Activated CD8-positive, alpha-beta memory T cell treated with anti-CD3 and anti-CD28 coated beads, Interleukin-2, amount 10 ng/mL, durations not matched to agents 7 days and 5 days (primary cell): ENCODE results near the gene PRRC2C. TPM values are rescaled to one million over a fixed set of nuclear protein-coding genes. Genes with fewer than 3 reads are reported as not detected.
A peak's percentile ranks its signal among the peaks of the same experiment; 100 is the strongest.

Experiments
- ATAC-seq: fragments of 150-1000 bp; cut with Tn5 transposase; one replicate; pipeline ENCODE4 v1.10.0; 2021; ENCODE audit warnings: moderate library complexity
- CTCF ChIA-PET: fragments of 350-600 bp; sonication (Branson Sonifier 250); formaldehyde crosslinking; loops from one replicate; lab custom pipeline; 2021; ENCODE audit warnings: antibody characterized with exemption; lab: Charles Lee
- DNase-seq: peaks from one replicate; pipeline ENCODE4 v3.0.0-alpha.2; 2020
- H3K27ac Mint-ChIP-seq: one replicate; pipeline ENCODE4 v1.8.0; 2021; ENCODE audit warnings: mild to moderate bottlenecking, mixed read lengths
- H3K27me3 Mint-ChIP-seq: one replicate; pipeline ENCODE4 v1.8.0; 2021; ENCODE audit warnings: mixed read lengths
- H3K36me3 Mint-ChIP-seq: one replicate; pipeline ENCODE4 v1.8.0; 2021; ENCODE audit warnings: mild to moderate bottlenecking, mixed read lengths
- H3K4me1 Mint-ChIP-seq: one replicate; pipeline ENCODE4 v1.8.0; 2021; ENCODE audit warnings: mixed read lengths
- H3K4me3 Mint-ChIP-seq: one replicate; pipeline ENCODE4 v1.8.0; 2021; ENCODE audit warnings: mild to moderate bottlenecking, moderate library complexity, mixed read lengths
- H3K9me3 Mint-ChIP-seq: one replicate; pipeline ENCODE4 v1.8.0; 2022; ENCODE audit warnings: low read depth, mixed read lengths
- total RNA-seq, 2 experiments: library from RNA; stranded (reverse); gene quantifications; one replicate each; pipeline ENCODE4 v1.2.3, GENCODE V29; 2021

The PRRC2C gene
- total RNA-seq, 2 experiments from 2014 or later, result 225 to 244 TPM

GRCh38 chr1:171477804-171478203 lies 7.5 kb upstream of the PRRC2C start:
- no peaks in the 10 kb centered on the region for H3K9me3 Mint-ChIP-seq
- no peak overlapping the region for H3K4me3 Mint-ChIP-seq
- no peaks in the 10 kb centered on the region for H3K36me3 Mint-ChIP-seq
- DNase-seq (no peak), ATAC-seq (no peak)
- H3K4me1 Mint-ChIP-seq, result no peaks in the 10 kb centered on the region
- H3K27ac Mint-ChIP-seq, result no peak overlapping the region
- peaks cover 8% of the 10 kb centered on the region for H3K27me3 Mint-ChIP-seq
- CTCF ChIA-PET, result no interaction called here

- peaks cover 8% of the 10 kb centered on the region for H3K4me1 Mint-ChIP-seq
- no peak overlapping the region for H3K4me3 Mint-ChIP-seq
- peaks cover 4% of the 10 kb centered on the region for H3K27me3 Mint-ChIP-seq
- CTCF ChIA-PET, result interaction anchor here (1.6 kb wide), 1 partner anchor 166 kb away, joined by 6 read pairs; the partner anchor contains the start of gene FMO4
- H3K27ac Mint-ChIP-seq, result no peak overlapping the region
- DNase-seq (no peak), ATAC-seq (no peak)
- H3K9me3 Mint-ChIP-seq, result no peaks in the 10 kb centered on the region
- H3K36me3 Mint-ChIP-seq, result no peaks in the 10 kb centered on the region
Measured at GRCh38 chr1:171480035-171480434, 5.3 kb upstream of the PRRC2C start.

GRCh38 chr1:171484760-171485374 lies 463 bp upstream of the PRRC2C start:
- H3K9me3 Mint-ChIP-seq, result no peaks in the 10 kb centered on the region
- peak overlapping the region; percentile 91 for H3K27ac Mint-ChIP-seq
- H3K4me3 Mint-ChIP-seq, result peak overlapping the region; percentile 88
- DNase-seq, result no peak
- CTCF ChIA-PET, result interaction anchor here (0.8 to 3.1 kb wide), 29 partner anchors 9 to 1690 kb away, joined by 3 to 16 read pairs (median 4); partner anchors contain the start of genes FMO4, METTL18 and VAMP4
- peak; percentile 59 for ATAC-seq
- H3K4me1 Mint-ChIP-seq, result peaks cover 40% of the 10 kb centered on the region
- no peaks in the 10 kb centered on the region for H3K27me3 Mint-ChIP-seq
- H3K36me3 Mint-ChIP-seq, result peaks cover 23% of the 10 kb centered on the region

GRCh38 chr1:171486048-171486519 lies 754 bp downstream of the PRRC2C start:
- Mint-ChIP-seq H3K27ac (peak overlapping the region; percentile 91), H3K36me3 (peaks cover 31% of the 10 kb centered on the region), H3K27me3 (no peaks in the 10 kb centered on the region), H3K4me3 (peak overlapping the region; percentile 88), H3K9me3 (no peaks in the 10 kb centered on the region), H3K4me1 (peaks cover 47% of the 10 kb centered on the region)
- CTCF ChIA-PET, result interaction anchor here (0.6 to 3.1 kb wide), 21 partner anchors 7 to 1452 kb away, joined by 3 to 14 read pairs (median 6); partner anchors contain the start of genes FMO4 and VAMP4
- peak; percentile 84 for DNase-seq
- ATAC-seq, result peak; percentile 66

- Mint-ChIP-seq H3K27ac (peak overlapping the region; percentile 91), H3K27me3 (no peaks in the 10 kb centered on the region), H3K4me1 (peaks cover 53% of the 10 kb centered on the region), H3K36me3 (peaks cover 37% of the 10 kb centered on the region), H3K9me3 (no peaks in the 10 kb centered on the region), H3K4me3 (peak overlapping the region; percentile 88)
- no peak for DNase-seq
- CTCF ChIA-PET, result interaction anchor here (1.3 to 3.1 kb wide), 3 partner anchors 9 to 255 kb away, joined by 4 to 12 read pairs (median 10); partner anchors contain the start of gene VAMP4
- no peak for ATAC-seq
Measured at GRCh38 chr1:171487038-171487437, 1.7 kb downstream of the PRRC2C start.

- DNase-seq, result no peak
- H3K4me1 Mint-ChIP-seq, result peaks cover 63% of the 10 kb centered on the region
- H3K27ac Mint-ChIP-seq, result peak overlapping the region; percentile 74
- peaks cover 45% of the 10 kb centered on the region for H3K36me3 Mint-ChIP-seq
- peak overlapping the region; percentile 88 for H3K4me3 Mint-ChIP-seq
- no peaks in the 10 kb centered on the region for H3K9me3 Mint-ChIP-seq
- no peaks in the 10 kb centered on the region for H3K27me3 Mint-ChIP-seq
- CTCF ChIA-PET, result interaction anchor here (1.8 kb wide), 1 partner anchor 175 kb away, joined by 4 read pairs; the partner anchor contains the start of gene FMO4
- no peak for ATAC-seq
Measured at GRCh38 chr1:171488190-171488929, 3.0 kb downstream of the PRRC2C start.

- Mint-ChIP-seq H3K27me3 (no peaks in the 10 kb centered on the region), H3K27ac (no peak overlapping the region), H3K4me3 (no peak overlapping the region), H3K4me1 (peaks cover 63% of the 10 kb centered on the region), H3K36me3 (peaks cover 49% of the 10 kb centered on the region), H3K9me3 (no peaks in the 10 kb centered on the region)
- no peak for DNase-seq
- no peak for ATAC-seq
- CTCF ChIA-PET, result interaction anchor here (0.8 to 2.0 kb wide), 3 partner anchors 9 to 151 kb away, joined by 3 to 7 read pairs (median 5); partner anchors contain the start of gene PRRC2C
Measured at GRCh38 chr1:171494076-171494475, 8.7 kb downstream of the PRRC2C start.

- Mint-ChIP-seq H3K4me3 (no peak overlapping the region), H3K36me3 (peaks cover 48% of the 10 kb centered on the region), H3K27ac (no peak overlapping the region), H3K9me3 (no peaks in the 10 kb centered on the region), H3K4me1 (peaks cover 60% of the 10 kb centered on the region), H3K27me3 (no peaks in the 10 kb centered on the region)
- CTCF ChIA-PET, result interaction anchor here (1.9 to 2.0 kb wide), 2 partner anchors 10 to 149 kb away, joined by 4 to 7 read pairs; partner anchors contain the start of gene PRRC2C
- DNase-seq (no peak), ATAC-seq (no peak)
Measured at GRCh38 chr1:171495444-171495843, 10.1 kb downstream of the PRRC2C start.

- Mint-ChIP-seq H3K27ac (no peak overlapping the region), H3K27me3 (no peaks in the 10 kb centered on the region), H3K36me3 (peaks cover 61% of the 10 kb centered on the region), H3K4me3 (no peak overlapping the region), H3K4me1 (peaks cover 63% of the 10 kb centered on the region), H3K9me3 (no peaks in the 10 kb centered on the region)
- ATAC-seq (no peak), DNase-seq (no peak)
- CTCF ChIA-PET, result interaction anchor here (0.8 to 1.6 kb wide), 3 partner anchors 15 to 17 kb away, joined by 3 read pairs; no protein-coding TSS in a partner anchor
Measured at GRCh38 chr1:171500304-171500703, 15.0 kb downstream of the PRRC2C start.

- Mint-ChIP-seq H3K9me3 (no peaks in the 10 kb centered on the region), H3K36me3 (peaks cover 57% of the 10 kb centered on the region), H3K4me1 (peaks cover 63% of the 10 kb centered on the region), H3K27ac (peak overlapping the region; percentile 67), H3K4me3 (no peak overlapping the region), H3K27me3 (no peaks in the 10 kb centered on the region)
- ATAC-seq (no peak), DNase-seq (no peak)
- CTCF ChIA-PET, result interaction anchor here (0.8 to 1.6 kb wide), 2 partner anchors 14 to 16 kb away, joined by 3 read pairs; no protein-coding TSS in a partner anchor
Measured at GRCh38 chr1:171500803-171501202, 15.5 kb downstream of the PRRC2C start.

- H3K4me3 Mint-ChIP-seq, result no peak overlapping the region
- no peaks in the 10 kb centered on the region for H3K9me3 Mint-ChIP-seq
- H3K27me3 Mint-ChIP-seq, result no peaks in the 10 kb centered on the region
- DNase-seq (no peak), ATAC-seq (no peak)
- CTCF ChIA-PET, result interaction anchor here (1.6 kb wide), 1 partner anchor 16 kb away, joined by 3 read pairs; no protein-coding TSS in a partner anchor
- H3K4me1 Mint-ChIP-seq, result peaks cover 67% of the 10 kb centered on the region
- no peak overlapping the region for H3K27ac Mint-ChIP-seq
- peaks cover 57% of the 10 kb centered on the region for H3K36me3 Mint-ChIP-seq
Measured at GRCh38 chr1:171501305-171502024, 16.1 kb downstream of the PRRC2C start.

GRCh38 chr1:171506525-171507304 lies 21.4 kb downstream of the PRRC2C start:
- Mint-ChIP-seq H3K27me3 (no peaks in the 10 kb centered on the region), H3K36me3 (peaks cover 33% of the 10 kb centered on the region), H3K27ac (peak overlapping the region; percentile 60), H3K4me1 (peaks cover 77% of the 10 kb centered on the region), H3K9me3 (no peaks in the 10 kb centered on the region), H3K4me3 (no peak overlapping the region)
- peak; percentile 16 for ATAC-seq
- DNase-seq, result no peak
- CTCF ChIA-PET, result interaction anchor here (1.4 kb wide), 1 partner anchor 22 kb away, joined by 6 read pairs; the partner anchor contains the start of gene PRRC2C
